GM21360 (cell line): ENCODE data around the gene CEACAM16.
"Not testable (repeated sequence)": the region's sequence is repeated elsewhere in the genome, so short reads cannot be mapped to it uniquely, and the experiment has no call there.

Experiments
- ATAC-seq: cut with Tn5 transposase; IDR thresholded peaks from one replicate; pipeline ENCODE4 v1.9.1; 2021; ENCODE audit warnings: mild to moderate bottlenecking, moderate library complexity; ENCODE audit not compliant: unreplicated experiment

CEACAM16 gene

GRCh38 chr19:44703336-44704078 lies 4.6 kb downstream of the CEACAM16 start:
- no peak for ATAC-seq

DNA sequence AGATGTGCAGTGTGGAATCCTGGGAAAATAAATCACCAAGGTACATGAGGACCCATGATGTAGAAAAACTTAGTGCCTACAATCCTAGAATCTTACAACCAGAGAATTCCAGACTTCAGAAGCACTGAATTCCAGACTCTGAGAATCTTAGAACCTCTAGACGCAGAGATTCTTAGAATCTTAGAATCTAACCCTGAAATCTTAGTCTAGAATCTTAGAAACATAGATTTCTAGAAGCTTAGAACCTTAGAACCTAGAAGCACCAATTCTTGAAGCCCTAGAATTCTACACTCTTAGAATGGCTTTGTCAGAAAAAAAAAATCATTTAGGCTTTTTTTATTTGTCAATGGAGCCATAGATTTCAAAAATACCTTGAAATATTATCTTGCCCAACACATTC lies 6.0 kb downstream of the CEACAM16 start:
- no peak for ATAC-seq

GRCh38 chr19:44705502-44706010 lies 6.6 kb downstream of the CEACAM16 start:
- ATAC-seq = no peak

GRCh38 chr19:44706506-44707236 lies 7.7 kb downstream of the CEACAM16 start:
- ATAC-seq = no peak

- ATAC-seq = no peak
Observed at GRCh38 chr19:44707794-44708193, 8.8 kb downstream of the CEACAM16 start.

DNA sequence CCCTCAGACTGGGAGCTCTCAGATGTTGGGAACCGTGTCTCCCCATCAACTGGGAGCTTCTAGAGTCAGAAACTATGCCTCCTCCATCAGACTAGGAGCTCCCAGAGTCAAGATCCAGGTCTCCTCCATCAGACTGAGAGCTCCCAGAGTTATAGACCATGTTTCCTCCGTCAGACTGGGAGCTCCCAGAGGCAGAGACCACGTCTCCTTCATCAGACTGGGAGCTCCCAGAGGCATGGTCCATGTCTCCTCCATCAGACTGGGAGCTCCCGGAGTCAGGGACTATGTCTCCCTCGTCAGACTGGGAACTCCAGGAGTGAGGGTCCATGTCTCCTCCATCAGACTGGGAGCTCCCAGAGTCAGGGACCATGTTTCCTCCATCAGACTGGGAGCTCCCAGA lies 10.0 kb downstream of the CEACAM16 start:
- no peak for ATAC-seq

- ATAC-seq = not testable (repeated sequence)
Observed at GRCh38 chr19:44709434-44710266, 10.7 kb downstream of the CEACAM16 start.

DNA sequence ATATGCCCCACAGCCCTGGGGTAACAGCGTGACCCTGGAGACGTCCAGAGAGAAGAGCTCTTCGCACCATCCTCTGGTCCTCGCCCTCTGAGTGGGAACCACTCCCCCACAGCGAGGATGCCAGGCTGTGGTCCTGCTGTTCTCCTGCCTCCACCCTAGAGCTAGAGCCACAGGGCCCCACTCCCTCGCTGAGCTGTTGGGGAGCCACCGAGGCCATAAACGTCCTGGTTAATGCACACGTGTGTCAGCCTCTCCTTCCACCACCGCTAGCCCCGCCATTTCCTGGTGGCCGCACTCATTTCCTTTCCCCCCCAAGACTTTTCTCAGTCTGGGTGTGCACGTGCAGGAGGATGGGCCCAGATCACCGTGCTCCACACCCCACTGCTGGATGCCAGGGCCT lies 11.5 kb downstream of the CEACAM16 start:
- ATAC-seq = no peak

- ATAC-seq = no peak
Observed at GRCh38 chr19:44712864-44713515, 14.0 kb downstream of the CEACAM16 start.

GRCh38 chr19:44714597-44715169 lies 15.7 kb downstream of the CEACAM16 start:
- ATAC-seq = no peak

GRCh38 chr19:44717603-44718002 lies 18.7 kb downstream of the CEACAM16 start:
- no peak for ATAC-seq

DNA sequence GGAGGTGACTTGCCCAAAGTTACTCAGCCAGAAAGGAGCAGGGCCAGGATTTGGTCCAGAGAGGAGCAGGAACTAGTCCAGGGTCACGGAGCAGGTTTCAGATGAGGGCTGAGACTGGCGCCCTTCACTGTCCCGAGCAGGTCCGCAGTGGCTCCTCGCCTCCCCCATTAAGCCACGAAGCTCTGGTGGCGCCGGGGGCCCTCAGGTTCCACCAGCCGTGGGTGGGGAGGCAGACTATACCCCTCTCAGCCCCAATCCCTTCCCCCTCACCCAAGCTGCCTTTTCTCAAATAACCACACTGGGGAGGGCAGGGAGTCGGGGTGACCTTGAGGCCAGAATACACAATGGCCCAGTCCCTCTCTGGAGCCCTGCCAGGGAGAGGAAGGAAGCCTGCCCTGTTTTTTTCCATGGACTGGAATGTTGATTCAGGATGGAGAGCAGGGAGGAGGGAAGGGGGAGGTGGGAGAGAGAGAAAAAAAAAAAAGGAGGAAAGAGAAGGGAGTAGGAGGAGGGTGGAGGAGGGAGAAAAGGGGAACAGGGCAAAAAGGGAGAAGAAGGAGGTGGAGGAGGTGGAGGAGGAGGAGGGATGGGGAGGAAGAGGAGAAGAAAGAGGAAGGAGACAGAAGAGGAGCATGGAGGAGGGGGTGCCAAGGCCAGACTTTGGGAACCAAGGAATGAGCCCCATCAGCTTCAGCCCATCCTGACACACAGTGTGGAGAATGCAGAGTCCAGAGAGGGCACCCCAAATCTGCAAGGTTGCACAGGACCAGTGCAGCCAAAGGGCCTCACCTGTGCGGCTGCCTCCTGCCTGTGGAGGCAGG lies 19.7 kb downstream of the CEACAM16 start:
- no peak for ATAC-seq

- no peak for ATAC-seq
Observed at GRCh38 chr19:44719262-44719701, 20.3 kb downstream of the CEACAM16 start.

GRCh38 chr19:44720396-44720795 lies 21.4 kb downstream of the CEACAM16 start:
- not testable (repeated sequence) for ATAC-seq

- no peak for ATAC-seq
Observed at GRCh38 chr19:44720945-44721344, 22.0 kb downstream of the CEACAM16 start.

GRCh38 chr19:44721369-44721768 lies 22.4 kb downstream of the CEACAM16 start:
- ATAC-seq = not testable (repeated sequence)

DNA sequence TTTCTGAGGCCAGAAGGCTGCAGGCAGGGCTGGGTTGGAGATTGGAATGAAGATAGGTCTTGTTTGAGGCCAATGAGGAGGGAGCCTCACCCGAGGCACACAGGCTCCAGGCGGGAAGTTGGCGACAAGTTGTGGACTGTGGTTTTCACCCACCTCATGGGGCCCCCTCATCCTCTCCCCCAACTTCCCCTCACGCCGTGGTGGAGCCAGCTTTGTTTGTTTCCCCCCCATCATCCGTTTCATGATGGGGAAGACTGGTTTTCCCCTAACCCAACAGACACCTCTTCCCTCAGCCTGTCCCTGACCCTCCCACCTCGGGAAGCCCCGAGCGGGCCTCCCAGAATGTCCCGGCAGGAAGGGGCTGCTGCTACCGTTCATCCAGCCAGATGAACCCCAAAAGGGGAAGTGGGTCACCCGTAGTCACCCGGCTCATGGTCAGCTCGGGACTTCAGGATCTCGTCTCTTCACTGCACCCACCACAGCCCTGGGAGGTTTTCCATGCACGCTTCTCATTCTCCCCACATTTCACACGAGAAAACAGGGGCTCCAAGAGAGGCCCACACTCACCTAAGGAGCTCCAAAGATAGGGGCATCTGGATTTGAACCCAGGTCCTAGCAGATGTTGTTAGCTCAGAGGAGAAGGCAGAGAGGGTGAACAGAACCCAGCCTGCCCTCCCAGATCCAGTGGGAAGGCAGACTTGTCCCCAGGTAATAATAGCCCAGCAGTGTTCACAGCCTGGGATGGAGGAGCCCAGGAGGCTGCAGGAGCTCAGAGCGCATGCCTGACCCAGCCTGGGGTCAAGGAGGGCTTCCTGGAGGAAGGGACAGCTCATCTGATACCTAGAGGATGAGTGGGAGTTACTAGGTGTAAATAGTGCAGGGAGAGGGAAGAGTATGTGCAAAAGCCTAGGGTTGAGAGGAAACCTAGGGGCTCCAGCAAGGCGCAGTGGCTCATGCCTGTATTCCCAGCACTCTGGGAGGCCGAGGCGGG lies 23.5 kb downstream of the CEACAM16 start:
- ATAC-seq = no peak

DNA sequence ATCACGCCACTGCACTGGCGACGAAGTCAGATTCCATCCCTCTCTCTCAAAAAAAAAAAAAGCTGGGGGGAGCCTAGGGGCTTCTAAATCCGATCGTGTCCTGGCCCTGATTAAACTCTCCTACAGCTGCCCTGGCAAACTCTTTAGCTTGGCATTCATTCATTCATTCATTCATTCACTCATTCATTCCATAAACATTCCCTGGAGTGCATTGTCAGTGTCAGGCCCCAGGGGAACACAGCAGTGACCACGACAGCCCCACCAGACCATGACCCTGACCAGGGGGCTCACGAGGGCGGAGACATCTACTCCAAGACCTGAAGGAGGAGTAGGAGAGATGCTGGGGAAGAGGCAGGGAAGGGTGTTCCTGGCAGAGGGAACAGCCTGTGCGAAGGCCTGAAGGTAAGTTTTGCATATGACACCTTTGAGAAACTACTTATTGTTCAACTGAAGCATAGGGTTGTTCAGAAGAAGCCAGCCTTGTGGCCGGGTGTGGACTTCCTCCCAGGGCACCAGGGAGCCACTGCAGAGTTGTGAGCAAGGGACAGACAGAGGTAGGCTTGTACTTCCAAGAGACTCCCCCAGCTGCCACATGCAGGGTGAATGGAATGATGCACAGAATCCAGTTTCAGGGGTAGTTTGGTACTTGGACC lies 24.5 kb downstream of the CEACAM16 start:
- peak; percentile 9 for ATAC-seq
